Fibroblast of skin of right biceps (primary cell): ENCODE measurements around the gene ADAMTS5.

Source experiments
- DNase-seq: peaks from one replicate; pipeline ENCODE4 v3.0.0-alpha.2; 2013

ADAMTS5 gene

GRCh38 chr21:26884436-26884835 is 82.5 kb downstream of the ADAMTS5 start:
- no peak for DNase-seq

- no peak for DNase-seq
These were observed 83.1 kb downstream of the ADAMTS5 start for GRCh38 chr21:26883768-26884167.

- peak; percentile 32 for DNase-seq
These were observed 85.2 kb downstream of the ADAMTS5 start for GRCh38 chr21:26881504-26882228.

GRCh38 chr21:26877018-26877417 is 89.9 kb downstream of the ADAMTS5 start:
- no peak for DNase-seq

- no peak for DNase-seq
These were observed 92.5 kb downstream of the ADAMTS5 start for GRCh38 chr21:26874347-26874746.
